D721Med (cell line): Measurements from ENCODE around the gene ZDHHC14.

Experiments
- DNase-seq: peaks from one replicate; pipeline ENCODE4 v3.0.0; 2011; ENCODE audit warnings: low spot score; ENCODE audit not compliant: insufficient read length
- FAIRE-seq: peaks from 2 replicates; lab custom pipeline; 2011; peaks lifted over from hg19 to GRCh38; lab: Jason Lieb, UNC
- TF ChIP-seq, protein P1 (sequence below): IDR thresholded peaks from 2 replicates; pipeline ENCODE4 v1.5.1; 2012; ENCODE audit warnings: mild to moderate bottlenecking, control low read depth; ENCODE audit not compliant: insufficient read depth; ENCODE audit errors: missing control alignments

The ZDHHC14 gene

DNA sequence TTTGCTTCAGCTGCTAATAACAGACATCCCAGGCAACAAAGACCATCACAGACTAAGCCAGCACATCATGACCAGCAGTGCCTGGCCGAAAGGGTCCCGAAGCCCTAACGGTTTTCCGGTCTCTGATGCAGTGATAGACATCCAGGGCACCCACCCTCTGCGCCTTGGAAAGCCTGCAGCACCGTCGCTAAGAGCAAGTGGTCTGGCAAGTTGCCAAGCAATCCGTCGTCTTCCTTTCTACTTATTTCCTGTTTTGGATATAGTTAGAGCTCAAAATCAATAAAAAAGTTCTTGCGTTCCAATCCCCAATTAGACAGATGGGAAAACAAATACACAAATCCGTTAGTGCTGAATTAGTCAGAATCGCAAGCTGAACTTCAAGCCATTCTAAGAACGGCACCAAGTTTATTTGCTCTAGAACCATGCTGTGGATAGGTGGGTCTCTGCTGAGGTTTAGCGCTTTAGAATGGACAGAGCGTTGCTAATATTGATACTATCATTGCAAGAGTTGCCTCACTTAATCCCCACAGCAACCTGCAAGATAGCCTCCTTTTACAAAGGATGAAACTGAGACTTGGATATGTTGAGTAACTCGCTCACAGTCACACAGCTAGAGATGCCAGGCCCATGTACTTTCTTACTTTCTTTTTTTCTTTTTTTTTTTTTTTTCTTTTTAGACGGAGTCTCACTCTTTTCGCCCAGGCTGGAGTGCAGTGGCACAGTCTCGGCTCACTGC, 278.7 kb downstream of the ZDHHC14 start:
- FAIRE-seq (peak; percentile 77), DNase-seq (no peak)
- TF ChIP-seq, protein P1, sequence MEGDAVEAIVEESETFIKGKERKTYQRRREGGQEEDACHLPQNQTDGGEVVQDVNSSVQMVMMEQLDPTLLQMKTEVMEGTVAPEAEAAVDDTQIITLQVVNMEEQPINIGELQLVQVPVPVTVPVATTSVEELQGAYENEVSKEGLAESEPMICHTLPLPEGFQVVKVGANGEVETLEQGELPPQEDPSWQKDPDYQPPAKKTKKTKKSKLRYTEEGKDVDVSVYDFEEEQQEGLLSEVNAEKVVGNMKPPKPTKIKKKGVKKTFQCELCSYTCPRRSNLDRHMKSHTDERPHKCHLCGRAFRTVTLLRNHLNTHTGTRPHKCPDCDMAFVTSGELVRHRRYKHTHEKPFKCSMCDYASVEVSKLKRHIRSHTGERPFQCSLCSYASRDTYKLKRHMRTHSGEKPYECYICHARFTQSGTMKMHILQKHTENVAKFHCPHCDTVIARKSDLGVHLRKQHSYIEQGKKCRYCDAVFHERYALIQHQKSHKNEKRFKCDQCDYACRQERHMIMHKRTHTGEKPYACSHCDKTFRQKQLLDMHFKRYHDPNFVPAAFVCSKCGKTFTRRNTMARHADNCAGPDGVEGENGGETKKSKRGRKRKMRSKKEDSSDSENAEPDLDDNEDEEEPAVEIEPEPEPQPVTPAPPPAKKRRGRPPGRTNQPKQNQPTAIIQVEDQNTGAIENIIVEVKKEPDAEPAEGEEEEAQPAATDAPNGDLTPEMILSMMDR = no peak

DNA sequence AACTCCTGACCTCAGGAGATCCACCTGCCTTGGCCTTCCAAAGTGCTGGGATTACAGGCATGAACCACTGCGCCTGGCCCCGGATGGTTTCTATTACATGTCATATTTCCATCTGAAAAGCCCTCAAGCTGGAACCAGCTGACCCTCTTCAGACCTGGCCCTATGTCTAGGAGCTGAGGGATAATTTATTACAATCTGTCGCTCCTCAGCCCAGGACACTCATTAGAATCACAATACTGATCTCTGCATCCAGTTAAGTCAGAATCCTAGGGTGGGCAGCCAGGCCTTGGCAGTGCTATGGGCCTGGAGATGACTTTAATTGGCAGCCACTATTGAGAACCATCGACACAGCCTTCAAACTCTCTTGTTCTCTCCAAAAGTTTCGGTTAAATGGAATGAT, 279.4 kb downstream of the ZDHHC14 start:
- TF ChIP-seq, protein P1 = no peak
- FAIRE-seq = no peak
- no peak for DNase-seq

DNA sequence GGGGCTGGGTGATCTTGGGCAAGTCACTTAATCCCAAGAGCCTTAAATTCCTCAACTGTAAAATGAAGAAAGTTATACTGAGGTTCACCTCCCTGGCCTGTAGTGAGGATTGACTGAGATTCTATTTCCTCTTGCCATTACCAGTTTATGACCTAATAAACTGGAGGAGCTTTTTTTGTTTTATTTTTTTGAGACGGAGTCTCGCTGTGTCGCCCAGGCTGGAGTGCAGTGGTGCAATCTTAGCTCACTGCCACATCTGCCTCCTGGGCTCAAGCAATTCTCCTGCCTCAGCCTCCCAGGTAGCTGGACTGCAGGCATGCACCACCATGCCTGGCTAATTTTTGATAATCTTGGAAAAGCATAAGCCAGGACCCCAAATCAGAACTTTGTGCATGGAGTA, 280.7 kb downstream of the ZDHHC14 start:
- TF ChIP-seq, protein P1 = no peak
- DNase-seq = no peak
- no peak for FAIRE-seq

DNA sequence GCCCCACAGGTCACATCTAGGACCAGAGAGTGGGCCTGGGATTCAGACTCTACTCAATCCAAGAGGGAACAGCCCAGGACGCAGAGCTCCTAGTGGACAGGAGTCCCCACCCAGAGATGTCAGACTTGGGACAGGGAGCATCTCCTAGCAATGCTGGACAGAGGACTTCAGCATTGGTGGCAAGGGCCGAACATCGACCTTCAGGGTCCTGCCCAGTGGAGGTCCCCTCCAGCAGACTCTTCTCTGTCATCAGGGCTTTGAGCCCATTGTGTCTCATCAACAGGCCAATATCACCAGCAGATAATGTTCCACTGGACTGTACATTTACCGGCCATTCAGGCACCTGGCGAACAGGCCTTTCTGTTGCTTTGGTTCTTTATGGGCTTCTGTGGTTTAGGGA, 282.3 kb downstream of the ZDHHC14 start:
- no peak for DNase-seq
- FAIRE-seq = no peak

DNA sequence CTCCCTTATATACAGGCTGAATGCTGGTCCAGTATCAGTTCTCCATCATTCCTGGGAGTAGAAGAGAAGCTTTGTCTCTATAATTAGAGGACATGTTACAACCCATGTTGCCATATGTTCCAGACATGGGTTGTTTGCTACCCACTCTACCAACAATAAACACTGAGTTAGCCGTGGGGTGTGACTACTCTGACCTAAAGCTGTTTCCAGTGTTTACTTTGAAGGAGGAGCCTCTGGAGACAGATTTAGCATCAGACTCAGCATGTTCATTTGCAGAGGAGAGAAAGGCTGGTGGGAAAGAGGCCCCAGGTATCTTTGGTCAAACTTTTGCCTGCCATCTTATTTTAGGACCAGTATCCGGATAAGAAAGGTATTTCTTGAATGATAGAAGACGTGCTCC, 284.2 kb downstream of the ZDHHC14 start:
- FAIRE-seq = no peak
- TF ChIP-seq, protein P1 = no peak
- no peak for DNase-seq

More for the DNA sequence above, 282.3 kb downstream of the ZDHHC14 start:
- TF ChIP-seq, protein P1 = no peak

DNA sequence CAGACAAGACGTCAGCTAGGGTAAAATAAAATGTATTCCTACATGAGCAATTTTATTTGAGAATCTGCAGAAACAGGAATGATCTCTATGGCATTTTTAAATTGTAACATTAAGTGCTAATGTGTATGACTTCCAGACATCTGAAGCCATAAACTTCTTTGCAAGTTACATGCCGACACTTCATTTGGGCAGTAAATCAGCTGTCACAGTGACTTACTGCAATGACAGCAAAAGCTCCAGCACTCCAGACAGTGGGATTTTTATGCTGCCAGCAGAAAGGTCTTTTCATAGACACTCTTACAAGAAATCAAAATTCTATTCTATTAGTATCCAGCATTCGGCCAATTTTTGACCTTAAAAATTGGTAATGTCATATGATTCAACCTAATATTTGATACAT, 285.7 kb downstream of the ZDHHC14 start:
- TF ChIP-seq, protein P1 = no peak
- DNase-seq (no peak), FAIRE-seq (no peak)
